Calu3 (cell line): ENCODE measurements around the gene GABBR1. TPM values are rescaled to one million over a fixed set of nuclear protein-coding genes. Genes with fewer than 3 reads are reported as not detected.

ENCODE experiments used
- BruUV-seq: library from RNA; stranded (reverse); fragments of 400-500 nt; replicated peaks from 2 replicates; lab custom pipeline; 2021; lab: Mats Ljungman, UMichigan
- CTCF ChIA-PET: fragments of 300-600 bp; sonication (Branson Sonifier 250); formaldehyde crosslinking; loops from one replicate; lab custom pipeline; 2022; ENCODE audit warnings: antibody characterized with exemption; lab: Charles Lee
- DNase-seq: peaks from one replicate; pipeline ENCODE4 v3.0.0; 2022
- H3K27ac Mint-ChIP-seq: one replicate; pipeline ENCODE4 v1.8.0; 2022; ENCODE audit warnings: mixed read lengths; ENCODE audit not compliant: unreplicated experiment
- H3K27me3 Mint-ChIP-seq: one replicate; pipeline ENCODE4 v1.8.0; 2022; ENCODE audit warnings: mixed read lengths; ENCODE audit not compliant: unreplicated experiment
- H3K36me3 Mint-ChIP-seq: one replicate; pipeline ENCODE4 v1.8.0; 2022; ENCODE audit warnings: mild to moderate bottlenecking, moderate library complexity, mixed read lengths; ENCODE audit not compliant: insufficient read depth, unreplicated experiment
- H3K4me1 Mint-ChIP-seq: one replicate; pipeline ENCODE4 v1.8.0; 2022; ENCODE audit warnings: mild to moderate bottlenecking, low read depth, mixed read lengths; ENCODE audit not compliant: unreplicated experiment
- H3K4me3 Mint-ChIP-seq: one replicate; pipeline ENCODE4 v1.8.0; 2022; ENCODE audit warnings: mild to moderate bottlenecking, low read depth, moderate library complexity, mixed read lengths; ENCODE audit not compliant: unreplicated experiment
- H3K9me3 Mint-ChIP-seq: one replicate; pipeline ENCODE4 v1.8.0; 2022; ENCODE audit warnings: low read depth, mixed read lengths; ENCODE audit not compliant: unreplicated experiment
- CTCF ChIP-seq: fragments of 200-600 bp; IDR thresholded peaks from one replicate; pipeline ENCODE4 v1.8.0; 2022; ENCODE audit warnings: antibody characterized with exemption; ENCODE audit not compliant: unreplicated experiment
- intact Hi-C: fragments of 100-400 bp; cut with micrococcal nuclease; formaldehyde crosslinking; loops from one replicate; pipeline ENCODE4 v1.10.0; 2022; ENCODE audit not compliant: unreplicated experiment
- total RNA-seq: library from RNA; stranded (reverse); gene quantifications from 2 replicates; pipeline ENCODE4 v1.2.3, GENCODE V29; 2022

The GABBR1 gene
- total RNA-seq, 1 experiment from 2014 or later = 42.2 TPM

- intact Hi-C loops = loop anchor here (5.0 kb wide), 1 partner anchor 60 kb away; no protein-coding TSS in a partner anchor
- H3K9me3 Mint-ChIP-seq = peaks cover 2% of the 10 kb centered on the region
- BruUV-seq = no TSS peak
- H3K27ac Mint-ChIP-seq = no peak overlapping the region
- no peak for DNase-seq
- H3K4me3 Mint-ChIP-seq = no peak overlapping the region
- CTCF ChIA-PET = no interaction called here
- H3K4me1 Mint-ChIP-seq = peaks cover 38% of the 10 kb centered on the region
- no peaks in the 10 kb centered on the region for H3K27me3 Mint-ChIP-seq
- peaks cover 5% of the 10 kb centered on the region for H3K36me3 Mint-ChIP-seq
- no peak for TF ChIP-seq CTCF
These were observed 110.8 kb downstream of the GABBR1 start for GRCh38 chr6:29522227-29522626.

- Mint-ChIP-seq H3K27ac (no peak overlapping the region), H3K4me1 (peaks cover 42% of the 10 kb centered on the region), H3K27me3 (no peaks in the 10 kb centered on the region), H3K9me3 (peaks cover 8% of the 10 kb centered on the region), H3K4me3 (no peak overlapping the region), H3K36me3 (peaks cover 5% of the 10 kb centered on the region)
- intact Hi-C loops = loop anchor here (5.0 kb wide), 1 partner anchor 59 kb away; no protein-coding TSS in a partner anchor
- DNase-seq = no peak
- no peak for TF ChIP-seq CTCF
- CTCF ChIA-PET = no interaction called here
- no TSS peak for BruUV-seq
These were observed 111.8 kb downstream of the GABBR1 start for GRCh38 chr6:29521006-29521680.

- no peak overlapping the region for H3K4me3 Mint-ChIP-seq
- intact Hi-C loops = loop anchor here (5.0 kb wide), 1 partner anchor 58 kb away; no protein-coding TSS in a partner anchor
- BruUV-seq = no TSS peak
- H3K9me3 Mint-ChIP-seq = peaks cover 8% of the 10 kb centered on the region
- no peaks in the 10 kb centered on the region for H3K27me3 Mint-ChIP-seq
- peaks cover 5% of the 10 kb centered on the region for H3K36me3 Mint-ChIP-seq
- peaks cover 43% of the 10 kb centered on the region for H3K4me1 Mint-ChIP-seq
- TF ChIP-seq CTCF = no peak
- DNase-seq = no peak
- CTCF ChIA-PET = interaction anchor here (0.6 kb wide), 1 partner anchor 798 kb away, joined by 3 read pairs; no protein-coding TSS in a partner anchor
- no peak overlapping the region for H3K27ac Mint-ChIP-seq
These were observed 112.8 kb downstream of the GABBR1 start for GRCh38 chr6:29520232-29520631.

DNA sequence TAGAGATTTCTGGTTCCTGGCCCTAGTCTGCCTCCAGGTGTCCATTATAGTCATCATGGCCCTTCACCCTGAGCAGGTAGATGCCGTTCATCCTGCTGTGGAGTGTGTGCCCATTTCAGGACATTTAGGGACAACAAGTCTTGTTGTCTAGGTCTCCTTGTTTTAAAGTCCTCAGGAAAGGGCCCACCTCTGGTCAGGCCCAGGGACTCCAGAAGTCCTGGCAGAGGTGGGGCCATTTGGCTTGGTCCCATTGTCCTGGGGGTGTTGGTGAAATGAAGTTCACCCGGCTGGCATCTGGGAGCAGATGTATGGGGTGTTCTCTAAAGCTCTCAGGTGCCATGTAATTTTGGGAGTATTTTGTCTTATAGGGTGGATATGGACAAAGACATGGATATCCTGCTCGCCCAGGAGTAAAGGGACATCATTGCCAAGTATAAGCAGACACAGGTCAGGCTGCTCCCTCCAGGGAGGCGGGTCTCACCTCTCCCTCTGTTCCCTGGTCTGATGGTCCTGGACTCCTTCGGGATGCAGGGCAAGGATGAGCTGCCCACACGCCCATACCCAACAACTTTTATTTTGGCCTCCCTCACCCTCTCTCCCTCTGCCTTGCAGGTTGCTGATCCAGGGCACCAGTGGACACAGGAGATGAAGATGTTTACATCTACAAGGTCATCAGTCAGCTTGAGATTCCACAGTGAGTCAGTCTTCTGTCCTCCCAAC, 113.5 kb downstream of the GABBR1 start:
- H3K4me3 Mint-ChIP-seq = no peak overlapping the region

More for the DNA sequence above, 113.5 kb downstream of the GABBR1 start:
- CTCF ChIA-PET = interaction anchor here (0.6 kb wide), 1 partner anchor 797 kb away, joined by 3 read pairs; no protein-coding TSS in a partner anchor
- intact Hi-C loops = loop anchor here (5.0 to 10.0 kb wide), 2 partner anchors 57 to 105 kb away; partner anchors contain the start of gene OR12D1
- no TSS peak for BruUV-seq
- TF ChIP-seq CTCF = no peak
- Mint-ChIP-seq H3K9me3 (peaks cover 10% of the 10 kb centered on the region), H3K36me3 (peaks cover 5% of the 10 kb centered on the region), H3K27me3 (no peaks in the 10 kb centered on the region), H3K4me1 (peaks cover 35% of the 10 kb centered on the region), H3K27ac (no peak overlapping the region)
- no peak for DNase-seq
